OCI-LY3 (cell line): ENCODE data around the gene MOGAT2.
A peak's percentile ranks its signal among the peaks of the same experiment; 100 is the strongest.
"Not testable (repeated sequence)": the region's sequence is repeated elsewhere in the genome, so short reads cannot be mapped to it uniquely, and the experiment has no call there.

Experiments
- H2AFZ ChIP-seq: fragments of 200-600, 300-600 bp; shearing (Covaris generic); 2 replicates; pipeline ENCODE4 v1.6.0; 2014; ENCODE audit warnings: antibody characterized with exemption, low read depth, low read length
- H3K27ac ChIP-seq: fragments of 200-600, 300-600 bp; sonication (generic); 2 replicates; pipeline ENCODE4 v1.5.1; 2014; ENCODE audit warnings: mild to moderate bottlenecking, low read length, moderate library complexity, mixed read lengths
- H3K27me3 ChIP-seq: fragments of 200-600, 300-600 bp; sonication (generic); 2 replicates; pipeline ENCODE4 v1.6.1; 2014; ENCODE audit warnings: low read depth, low read length, mixed read lengths
- H3K36me3 ChIP-seq: fragments of 200-600, 300-600 bp; sonication (generic); replicated peaks from 2 replicates; pipeline ENCODE3; 2014; ENCODE audit warnings: low read depth, low read length, mixed read lengths
- H3K4me1 ChIP-seq: fragments of 300-600, 200-600 bp; sonication (generic); 2 replicates; pipeline ENCODE4 v1.6.1; 2014; ENCODE audit warnings: low read length, mixed read lengths
- H3K4me2 ChIP-seq: fragments of 200-600, 300-600 bp; sonication (generic); 2 replicates; pipeline ENCODE4 v1.6.1; 2014; ENCODE audit warnings: low read length, mixed read lengths
- H3K4me3 ChIP-seq: fragments of 300-600, 200-600 bp; sonication (generic); 2 replicates; pipeline ENCODE4 v1.5.1; 2014; ENCODE audit warnings: antibody characterized with exemption, mild to moderate bottlenecking, low read length, moderate library complexity
- H3K79me2 ChIP-seq: fragments of 300-600, 200-600 bp; shearing (Covaris generic); 2 replicates; pipeline ENCODE4 v1.6.1; 2014; ENCODE audit warnings: mild to moderate bottlenecking, low read length, mixed read lengths
- H3K9ac ChIP-seq: fragments of 300-600, 200-600 bp; shearing (Covaris generic); 2 replicates; pipeline ENCODE4 v1.6.0; 2014; ENCODE audit warnings: mild to moderate bottlenecking, low read length, moderate library complexity
- H3K9me3 ChIP-seq: fragments of 200-600, 300-600 bp; shearing (Covaris generic); 2 replicates; pipeline ENCODE4 v1.6.1; 2014; ENCODE audit warnings: low read length, mixed read lengths; ENCODE audit not compliant: insufficient read depth
- H4K20me1 ChIP-seq: fragments of 200-600, 300-600 bp; sonication (generic); 2 replicates; pipeline ENCODE4 v1.6.1; 2016; ENCODE audit warnings: low read length, mixed read lengths; ENCODE audit not compliant: insufficient read depth
- CTCF ChIP-seq: fragments of 200-600, 300-600 bp; sonication (generic); IDR thresholded peaks from 2 replicates; pipeline ENCODE4 v1.5.1; 2014; ENCODE audit warnings: antibody characterized with exemption, low read length, low read depth
- EZH2phosphoT487 ChIP-seq: fragments of 200-600 bp; shearing (Covaris generic); IDR thresholded peaks from 2 replicates; pipeline ENCODE4 v1.6.1; 2018; ENCODE audit warnings: antibody characterized with exemption, mixed run types, low read depth

The MOGAT2 gene

GRCh38 chr11:75677275-75677674 is 40.4 kb upstream of the MOGAT2 start:
- Histone ChIP-seq H3K9me3 (no peaks in the 10 kb centered on the region), H3K27ac (no peak overlapping the region), H3K27me3 (0 out of 2 replicates have a peak, but pooled peaks cover 9% of the 10 kb centered on the region), H2AFZ (no peak overlapping the region), H3K4me2 (peak overlapping the region; percentile 51), H3K9ac (no peak overlapping the region), H3K4me1 (peaks cover 20% of the 10 kb centered on the region), H3K36me3 (no peaks in the 10 kb centered on the region), H4K20me1 (no peaks in the 10 kb centered on the region), H3K79me2 (no peaks in the 10 kb centered on the region), H3K4me3 (no peak overlapping the region)
- no peak for TF ChIP-seq EZH2phosphoT487
- TF ChIP-seq CTCF = no peak

- Histone ChIP-seq H4K20me1 (no peaks in the 10 kb centered on the region), H3K9me3 (no peaks in the 10 kb centered on the region), H3K9ac (no peak overlapping the region), H3K27me3 (0 out of 2 replicates have a peak, but pooled peaks cover 9% of the 10 kb centered on the region), H3K79me2 (no peaks in the 10 kb centered on the region), H3K4me1 (peaks cover 20% of the 10 kb centered on the region), H3K36me3 (no peaks in the 10 kb centered on the region), H3K4me2 (no peak overlapping the region; the same call in 1 of the 2 replicates), H3K27ac (no peak overlapping the region), H3K4me3 (no peak overlapping the region), H2AFZ (no peak overlapping the region)
- no peak for TF ChIP-seq CTCF
- no peak for TF ChIP-seq EZH2phosphoT487
These were observed 39.7 kb upstream of the MOGAT2 start for GRCh38 chr11:75677909-75678308.

- Histone ChIP-seq H3K27me3 (0 out of 2 replicates have a peak, but pooled peaks cover 9% of the 10 kb centered on the region), H3K4me1 (peaks cover 19% of the 10 kb centered on the region), H3K79me2 (no peaks in the 10 kb centered on the region), H3K36me3 (no peaks in the 10 kb centered on the region), H3K4me3 (no peak overlapping the region), H3K27ac (no peak overlapping the region), H3K9ac (no peak overlapping the region), H3K9me3 (no peaks in the 10 kb centered on the region), H4K20me1 (no peaks in the 10 kb centered on the region), H2AFZ (no peak overlapping the region), H3K4me2 (no peak overlapping the region)
- TF ChIP-seq EZH2phosphoT487 (no peak), CTCF (no peak)
These were observed 38.9 kb upstream of the MOGAT2 start for GRCh38 chr11:75678620-75679259.

- Histone ChIP-seq H3K4me1 (peaks cover 22% of the 10 kb centered on the region), H3K9me3 (no peaks in the 10 kb centered on the region)
These were observed 38.1 kb upstream of the MOGAT2 start for GRCh38 chr11:75679566-75679965.

GRCh38 chr11:75683856-75684255 is 33.8 kb upstream of the MOGAT2 start:
- H3K4me1 ChIP-seq = peaks cover 14% of the 10 kb centered on the region
- H3K4me3 ChIP-seq, H3K27me3 ChIP-seq, H2AFZ ChIP-seq, H3K79me2 ChIP-seq, H3K36me3 ChIP-seq, H4K20me1 ChIP-seq, H3K27ac ChIP-seq, H3K9ac ChIP-seq, H3K9me3 ChIP-seq: not testable (repeated sequence)
- H3K4me2 ChIP-seq = 0 out of 2 replicates have a peak overlapping the region, but pooled peaks have one; percentile 5

More at GRCh38 chr11:75679566-75679965, 38.1 kb upstream of the MOGAT2 start:
- H3K36me3 ChIP-seq = no peaks in the 10 kb centered on the region
- H4K20me1 ChIP-seq = no peaks in the 10 kb centered on the region
- no peak overlapping the region for H3K27ac ChIP-seq
- no peak overlapping the region for H3K9ac ChIP-seq
- no peak overlapping the region for H2AFZ ChIP-seq
- no peaks in the 10 kb centered on the region for H3K79me2 ChIP-seq
- no peak overlapping the region for H3K4me3 ChIP-seq
- H3K27me3 ChIP-seq = 0 out of 2 replicates have a peak, but pooled peaks cover 9% of the 10 kb centered on the region
- H3K4me2 ChIP-seq = no peak overlapping the region
- no peak for TF ChIP-seq EZH2phosphoT487
